HL-60/S4 treated with retinoic acid at 250 ng/mL for 4 days and 3 days (cell line): Measurements from ENCODE around the gene FGF4.

Experiments used
- in situ Hi-C: fragments of 300-500 bp; cut with MboI; formaldehyde crosslinking; loops from 2 replicates; pipeline ENCODE4 v1.7.0; 2022; ENCODE audit warnings: low sequenced_read_pairs

The FGF4 gene, protein sequence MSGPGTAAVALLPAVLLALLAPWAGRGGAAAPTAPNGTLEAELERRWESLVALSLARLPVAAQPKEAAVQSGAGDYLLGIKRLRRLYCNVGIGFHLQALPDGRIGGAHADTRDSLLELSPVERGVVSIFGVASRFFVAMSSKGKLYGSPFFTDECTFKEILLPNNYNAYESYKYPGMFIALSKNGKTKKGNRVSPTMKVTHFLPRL

DNA sequence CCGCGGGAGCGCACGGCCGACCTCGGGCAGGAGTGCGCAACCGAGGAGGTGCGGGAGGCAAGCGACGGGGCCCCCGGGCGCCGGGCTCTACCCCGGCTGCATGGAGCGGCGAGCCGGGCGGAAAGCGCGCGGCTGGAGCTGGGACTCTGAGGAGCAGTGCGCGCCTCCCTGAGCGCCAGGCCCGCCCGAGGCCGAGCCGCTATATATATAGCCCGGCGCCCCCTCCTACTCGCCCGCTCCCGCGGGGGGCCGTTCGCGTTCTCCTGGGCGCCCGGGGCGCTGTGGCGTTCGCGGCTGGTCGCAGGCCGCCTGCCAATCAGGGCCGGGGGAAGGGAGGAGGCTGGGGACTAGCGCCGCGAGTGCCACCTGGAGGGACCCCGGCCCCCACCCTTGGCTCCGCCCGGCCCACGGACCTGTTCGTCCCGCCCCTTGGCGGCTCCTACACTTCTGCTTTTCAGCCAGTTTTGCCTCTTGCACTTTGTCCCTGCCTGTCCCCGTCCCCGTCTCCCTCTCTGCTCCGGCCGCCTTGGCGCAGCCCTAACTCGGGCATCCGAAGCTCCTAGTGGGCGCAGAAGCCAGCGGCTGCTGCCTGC is at the start of gene FGF4:
Gene FGF4, minus strand, starts transcription at position 179 of the 593 bp plus-strand sequence. CDS start 257 bp downstream, outside the sequence.
- in situ Hi-C loops = no loop called here

DNA sequence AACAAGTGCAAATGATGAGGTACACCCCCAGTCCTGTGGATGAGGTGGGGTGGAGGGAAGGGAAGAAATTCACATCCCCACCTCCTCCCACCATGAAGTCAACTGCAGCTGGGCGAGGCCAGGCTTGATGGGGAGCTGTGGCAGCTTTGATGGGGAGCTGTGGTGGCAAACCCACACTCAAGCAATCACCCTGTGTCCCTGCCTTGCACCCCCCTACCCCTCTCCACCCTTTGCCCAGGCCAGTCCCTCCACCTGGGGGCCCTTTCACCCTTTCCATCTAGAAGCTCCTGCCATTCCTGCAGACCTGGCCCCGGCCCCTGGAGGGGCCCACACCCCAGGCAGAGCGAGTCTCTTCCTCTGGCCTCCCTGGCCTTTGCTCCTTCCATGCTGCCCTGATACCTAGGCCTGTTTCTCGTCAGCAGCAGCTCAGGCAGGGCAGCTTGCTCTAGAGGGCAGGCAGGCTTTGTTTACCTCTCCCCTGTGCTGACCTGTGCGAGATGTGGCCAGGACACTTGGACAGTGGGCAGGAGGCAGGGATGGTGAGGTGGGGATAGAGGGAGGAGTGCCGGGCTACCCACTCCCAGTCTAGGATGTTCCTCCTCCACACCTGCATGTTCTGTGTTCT is 48.6 kb upstream of the FGF4 start:
- in situ Hi-C loops = no loop called here

DNA sequence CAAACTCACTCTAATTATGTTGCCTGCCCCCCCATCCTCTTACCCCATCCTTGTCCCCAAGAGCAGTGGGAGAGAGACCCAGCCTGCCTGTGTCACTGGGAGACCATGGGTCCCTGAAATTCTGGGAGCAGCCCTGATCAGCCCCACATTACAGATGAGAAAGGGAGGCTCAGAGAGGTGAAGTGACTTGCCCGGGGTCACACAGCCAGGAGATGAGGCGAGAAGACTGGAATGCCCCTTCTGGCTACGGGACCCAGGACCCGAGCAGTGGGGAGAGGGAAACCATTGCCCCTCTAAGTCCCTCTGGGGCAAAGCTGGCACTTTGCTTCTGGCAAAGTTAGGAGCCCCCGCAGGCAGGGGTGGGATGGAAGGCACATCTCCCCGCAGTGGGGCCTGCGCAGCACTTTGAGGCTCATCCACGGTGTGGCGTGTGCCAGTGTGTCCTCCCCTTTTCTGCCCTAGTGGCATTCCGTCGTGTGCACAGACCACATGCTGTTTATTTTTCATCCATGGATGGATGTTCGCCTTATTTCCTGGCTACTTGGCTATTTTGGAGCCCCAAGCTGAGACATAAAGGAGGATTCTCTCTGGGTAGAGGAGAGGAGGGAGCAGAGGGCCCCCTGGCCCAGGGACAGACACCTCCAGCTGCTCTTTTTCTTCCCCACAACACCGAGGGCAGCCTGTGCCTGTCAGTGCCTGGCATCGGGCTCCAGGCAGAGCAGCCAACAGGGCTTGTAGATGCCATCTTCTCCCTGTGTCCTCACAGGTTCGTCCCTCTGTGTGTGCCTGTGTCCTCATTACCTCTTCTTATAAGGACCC is 47.7 kb upstream of the FGF4 start:
- in situ Hi-C loops = no loop called here

DNA sequence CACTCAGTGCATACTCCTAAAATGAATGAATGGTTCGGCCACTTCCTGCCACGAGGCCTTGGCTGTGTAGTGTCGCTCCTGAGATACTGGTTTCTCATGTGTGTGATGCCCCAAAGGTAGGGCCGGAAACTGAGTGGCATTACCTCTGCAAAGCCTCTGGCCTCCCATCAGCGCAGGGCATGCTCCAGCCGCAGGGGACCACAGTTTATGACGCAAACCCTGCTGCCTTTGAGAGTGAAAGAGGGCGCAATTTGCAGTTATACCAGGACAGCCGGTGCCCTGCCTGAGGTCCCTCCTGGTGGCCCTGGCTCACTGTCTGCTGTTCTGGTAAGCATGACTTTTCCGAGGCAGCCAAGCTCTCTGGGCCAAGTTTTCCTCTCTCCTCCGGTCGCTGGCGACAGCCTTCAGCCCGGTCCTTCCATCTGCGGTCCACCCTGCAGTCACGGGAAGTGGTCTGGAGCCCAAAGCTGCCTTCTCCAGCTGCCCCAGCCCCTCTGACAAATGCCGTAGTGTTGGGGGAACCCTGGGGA is 46.4 kb upstream of the FGF4 start:
- in situ Hi-C loops = no loop called here

DNA sequence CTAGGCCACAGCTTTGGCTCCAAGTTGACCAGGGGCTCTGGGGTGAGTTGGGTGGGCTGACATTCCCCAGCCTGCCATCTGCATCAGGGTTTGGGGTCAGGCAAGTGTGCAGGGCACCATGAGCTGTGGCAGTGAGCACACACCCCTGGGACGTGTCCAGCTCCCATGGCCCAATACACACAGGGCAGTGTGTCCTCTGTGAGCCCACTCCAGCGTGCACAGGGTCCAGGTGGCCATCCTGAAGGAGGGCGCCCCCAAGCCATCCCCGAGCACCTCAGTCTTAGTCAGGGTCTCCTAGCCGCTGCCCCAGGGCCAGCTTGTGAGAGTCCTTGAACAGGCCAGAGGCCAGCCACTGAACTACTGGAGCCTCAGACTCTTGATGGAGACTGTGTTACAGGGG is 45.3 kb upstream of the FGF4 start:
- in situ Hi-C loops = no loop called here

DNA sequence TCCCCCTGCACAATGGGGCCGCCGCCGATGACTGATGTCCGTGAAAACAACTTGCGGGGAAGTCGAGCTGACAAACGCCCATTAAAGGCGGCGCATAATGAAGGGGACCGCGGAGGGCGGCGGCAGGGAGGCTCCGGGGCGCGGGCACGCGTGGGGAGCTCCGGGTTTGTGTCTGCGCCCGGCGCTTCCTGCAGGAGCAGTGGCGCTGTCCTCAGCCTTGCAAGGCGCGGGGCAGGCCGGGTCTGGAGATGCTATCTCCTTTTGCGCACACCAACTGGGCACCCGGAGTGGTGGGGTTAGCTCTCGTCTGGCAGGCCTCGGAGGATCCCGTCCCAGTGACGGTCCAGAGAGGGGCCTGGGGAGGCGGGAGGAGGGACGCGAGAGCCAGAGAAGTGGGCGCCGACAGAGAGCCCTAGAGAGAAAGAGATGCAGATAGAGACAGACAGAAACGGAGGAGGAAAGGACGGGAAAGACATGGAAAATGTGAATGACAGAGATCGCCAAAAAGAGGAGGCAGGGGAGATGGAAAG is 44.5 kb upstream of the FGF4 start:
- in situ Hi-C loops = no loop called here

DNA sequence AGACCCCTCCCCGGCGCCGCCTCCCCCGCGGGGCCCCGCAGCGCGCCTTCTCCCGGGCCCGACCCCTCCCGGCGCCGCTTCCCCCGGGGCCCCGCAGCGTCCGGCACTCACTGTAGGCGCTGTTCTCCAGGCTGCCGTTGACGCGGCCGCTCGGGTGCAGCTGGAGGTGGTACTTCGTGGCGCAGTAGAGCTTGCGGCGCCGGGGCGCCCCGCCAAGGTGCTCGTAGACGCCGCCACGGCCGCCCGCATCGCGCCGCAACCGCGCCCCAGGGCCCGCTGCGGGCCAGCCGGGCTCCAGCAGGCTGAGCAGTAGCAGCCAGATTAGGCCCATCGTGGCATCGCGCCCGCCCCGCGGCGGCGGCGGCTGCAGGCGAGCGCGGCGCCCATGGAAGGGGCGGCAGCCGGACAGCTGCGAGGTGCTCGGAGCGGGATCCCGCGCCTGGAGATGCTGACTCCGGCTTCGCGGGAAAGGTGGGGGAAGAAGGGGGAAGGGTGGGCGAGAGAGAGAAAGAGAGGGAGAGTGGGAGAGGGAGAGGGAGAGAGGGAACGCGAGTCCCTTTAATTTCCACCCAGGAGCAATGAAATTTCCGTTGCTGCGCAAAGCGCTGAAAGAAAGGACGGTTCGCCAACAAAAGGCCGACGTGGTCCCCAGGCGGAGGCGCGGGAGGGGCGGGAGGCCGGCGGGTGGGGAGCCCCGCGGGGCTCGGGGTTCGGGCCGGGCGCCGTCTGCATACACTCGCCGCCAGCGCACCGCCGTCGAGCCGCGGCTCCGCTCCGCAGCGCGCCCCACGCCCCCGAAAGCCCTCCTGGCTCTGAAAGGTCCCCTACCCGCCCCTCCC is 43.7 kb upstream of the FGF4 start, which contains the start of gene FGF3:
Gene FGF3, minus strand, starts transcription at position 814 of the 839 bp plus-strand sequence. Its CDS starts 483 bp downstream, at position 331.
- in situ Hi-C loops = no loop called here

DNA sequence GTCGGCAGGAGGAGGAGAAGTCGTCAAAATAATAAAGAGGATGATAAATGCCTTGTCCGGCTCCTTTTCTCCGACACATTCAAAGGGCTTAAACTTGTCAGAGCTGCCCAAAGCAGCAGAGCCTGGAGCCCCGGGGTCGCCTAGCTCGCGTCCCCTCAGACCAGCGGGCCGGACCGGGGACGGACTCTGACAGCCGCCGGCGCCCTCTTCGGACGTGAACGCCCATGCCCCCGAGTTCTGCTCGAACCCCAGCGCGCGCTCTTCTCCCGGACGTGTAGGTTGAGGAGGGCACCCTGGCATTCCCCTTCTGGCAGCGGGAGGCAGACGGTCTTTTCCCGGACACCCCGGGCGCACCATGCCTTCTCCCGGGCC is 43.1 kb upstream of the FGF4 start:
- in situ Hi-C loops = no loop called here

DNA sequence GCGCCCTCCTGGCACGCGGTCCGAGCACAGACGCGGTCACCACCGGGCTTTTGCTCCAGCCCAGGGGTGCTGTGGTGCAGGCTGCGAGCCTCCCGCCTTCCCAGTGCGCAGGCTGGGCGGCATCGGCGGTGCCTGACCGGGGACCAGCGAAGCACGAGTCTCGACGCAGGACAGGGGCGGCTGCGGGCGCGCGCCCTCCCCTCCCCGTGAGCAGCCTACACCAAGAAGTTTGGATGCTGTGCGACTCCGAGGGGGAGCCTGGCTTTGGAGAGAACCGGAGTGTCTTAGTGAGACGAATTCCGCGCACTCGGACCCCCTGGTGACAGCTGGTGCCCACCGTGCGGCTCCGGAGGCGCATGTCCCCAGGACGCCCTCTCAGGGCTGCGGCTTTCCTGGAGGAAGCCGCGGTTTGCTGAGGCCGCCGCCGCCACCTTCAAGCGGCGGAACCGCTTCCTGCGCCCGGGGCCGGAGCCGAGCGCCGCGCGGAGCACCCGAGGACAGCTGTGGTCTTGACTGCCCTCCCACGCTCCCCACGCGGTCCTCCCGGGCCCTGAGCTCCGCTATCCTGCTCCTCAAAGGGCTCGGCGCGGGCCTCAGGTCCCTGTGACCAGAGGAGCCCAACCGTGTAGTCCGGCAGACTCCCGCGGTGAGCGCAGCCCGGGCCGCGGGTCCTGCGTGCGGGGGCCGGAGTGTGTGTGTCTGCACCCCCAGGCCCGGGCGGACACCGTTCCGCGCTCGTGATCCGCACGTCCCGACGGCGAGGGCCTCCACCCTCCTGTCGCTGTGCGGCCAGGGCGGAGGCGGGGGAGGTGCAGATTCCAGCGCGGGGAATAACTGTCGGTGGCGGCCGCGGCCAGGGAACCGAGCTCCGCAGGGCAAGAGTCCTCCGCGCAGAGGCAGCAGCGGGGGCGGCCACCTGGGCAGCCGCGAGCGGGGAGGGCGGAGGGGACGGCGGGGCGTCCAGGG is 42.4 kb upstream of the FGF4 start:
- in situ Hi-C loops = no loop called here

DNA sequence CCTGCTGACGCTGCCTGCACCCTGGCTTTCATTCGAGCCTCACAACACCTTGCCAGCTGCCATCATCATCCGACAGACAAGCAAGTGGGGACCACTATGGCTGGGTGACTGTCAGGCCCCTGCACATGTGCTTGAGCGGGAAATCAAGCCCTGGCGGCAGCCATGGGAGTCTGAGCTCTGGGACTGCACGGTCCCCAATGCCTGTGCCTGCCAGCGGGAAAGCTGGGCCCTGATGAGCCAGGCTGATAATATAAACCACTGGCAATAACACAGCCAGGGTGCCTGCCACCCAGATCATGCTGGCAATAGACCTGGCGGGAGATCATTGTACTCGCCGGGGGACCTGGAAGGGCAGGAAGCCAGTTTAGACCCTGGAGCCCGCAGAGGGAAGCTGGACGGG is 41.5 kb upstream of the FGF4 start:
- in situ Hi-C loops = no loop called here

DNA sequence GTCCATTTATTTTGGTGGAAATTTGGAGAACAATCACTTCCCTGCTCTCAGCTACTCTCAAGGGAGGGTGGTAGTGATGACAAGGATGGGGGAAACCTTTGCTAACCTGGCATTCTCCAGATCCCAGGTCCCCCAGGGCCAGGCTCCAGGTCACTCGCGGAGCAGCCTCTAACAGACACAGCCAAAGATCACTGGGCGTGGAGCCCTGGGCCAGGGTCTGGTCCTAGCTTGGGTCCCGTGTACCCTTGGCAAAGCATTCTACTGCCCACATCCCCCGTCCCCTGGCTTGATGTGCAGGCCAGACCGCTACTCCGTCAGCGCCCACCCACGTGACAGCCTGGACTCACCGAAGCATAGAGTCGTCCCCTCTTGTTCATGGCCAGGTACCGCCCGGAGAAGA is 40.8 kb upstream of the FGF4 start:
- in situ Hi-C loops = no loop called here

DNA sequence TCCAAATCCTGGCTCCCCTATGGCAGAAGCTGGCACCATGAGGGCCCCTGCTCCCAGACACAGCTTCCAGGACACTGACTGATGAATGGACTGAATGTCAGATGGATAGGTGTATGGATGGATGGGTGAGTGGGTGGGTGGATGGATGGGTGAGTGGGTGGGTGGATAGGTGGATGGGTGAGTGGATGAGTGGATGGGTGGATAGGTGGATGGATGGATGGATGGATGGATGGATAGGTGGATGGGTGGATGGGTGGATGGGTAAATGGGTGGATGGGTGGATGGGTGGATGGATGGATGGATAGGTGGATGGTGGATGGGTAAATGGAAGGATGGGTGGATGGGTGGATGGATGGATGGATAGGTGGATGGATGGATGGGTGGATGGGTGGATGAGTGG is 39.8 kb upstream of the FGF4 start:
- in situ Hi-C loops = no loop called here

DNA sequence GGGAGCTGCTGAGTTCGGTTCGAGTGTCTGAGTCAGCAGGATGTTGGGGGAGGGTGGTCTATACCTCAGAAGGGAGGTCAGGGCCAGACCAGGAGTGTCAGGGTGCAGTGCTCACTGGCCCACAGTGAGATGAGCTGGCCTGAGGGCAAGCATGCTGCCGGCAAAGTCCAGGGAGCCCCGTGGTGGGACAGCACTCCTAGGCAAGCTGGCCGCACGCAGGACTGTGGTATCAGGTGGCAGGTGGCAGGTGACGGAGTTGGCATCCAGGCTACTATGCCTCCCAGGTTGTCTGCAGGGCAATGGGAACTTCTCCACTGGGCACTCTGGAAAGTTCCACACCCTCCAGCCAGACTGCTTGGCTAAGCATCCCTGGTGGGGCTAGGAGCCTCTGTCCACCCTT is 39.3 kb upstream of the FGF4 start:
- in situ Hi-C loops = no loop called here

DNA sequence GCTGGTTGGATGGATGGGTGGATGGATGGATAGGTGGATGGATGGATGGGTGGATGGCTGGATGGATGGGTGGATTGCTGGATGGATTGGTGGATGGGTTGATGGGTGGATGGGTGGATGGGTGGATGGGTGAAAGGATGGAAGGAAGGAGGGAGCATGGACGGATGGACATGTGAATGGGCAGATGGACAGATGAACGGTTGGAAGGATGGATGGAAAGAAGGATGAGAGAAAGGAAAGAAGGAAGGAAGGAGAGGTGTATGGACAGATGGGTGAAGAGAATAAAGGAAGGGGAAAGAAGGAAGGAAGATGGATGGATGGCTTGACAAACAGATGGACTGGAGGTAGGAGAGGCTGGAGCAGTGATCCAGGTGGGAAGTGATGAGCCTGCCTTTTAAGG is 38.7 kb upstream of the FGF4 start:
- in situ Hi-C loops = no loop called here

DNA sequence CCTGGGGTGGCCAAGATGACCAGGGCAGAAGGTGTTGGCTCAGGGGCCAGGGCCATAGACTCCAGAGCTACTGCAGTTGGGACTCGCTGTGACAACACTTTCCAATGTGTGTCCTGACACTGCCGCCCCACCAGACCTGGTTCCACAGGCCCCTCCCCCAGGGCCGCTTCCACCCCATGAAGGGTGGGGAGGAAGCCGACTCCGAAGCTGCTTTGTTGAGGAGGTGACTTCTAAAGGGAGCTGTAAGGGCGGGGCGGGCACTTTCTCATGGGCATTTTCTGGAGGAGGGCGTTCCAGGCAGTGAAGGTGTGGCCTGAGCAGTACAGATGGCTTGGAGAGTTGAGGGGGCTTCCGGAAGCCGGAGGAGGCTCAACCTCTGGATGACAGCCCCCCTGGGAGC is 37.8 kb upstream of the FGF4 start:
- in situ Hi-C loops = no loop called here

DNA sequence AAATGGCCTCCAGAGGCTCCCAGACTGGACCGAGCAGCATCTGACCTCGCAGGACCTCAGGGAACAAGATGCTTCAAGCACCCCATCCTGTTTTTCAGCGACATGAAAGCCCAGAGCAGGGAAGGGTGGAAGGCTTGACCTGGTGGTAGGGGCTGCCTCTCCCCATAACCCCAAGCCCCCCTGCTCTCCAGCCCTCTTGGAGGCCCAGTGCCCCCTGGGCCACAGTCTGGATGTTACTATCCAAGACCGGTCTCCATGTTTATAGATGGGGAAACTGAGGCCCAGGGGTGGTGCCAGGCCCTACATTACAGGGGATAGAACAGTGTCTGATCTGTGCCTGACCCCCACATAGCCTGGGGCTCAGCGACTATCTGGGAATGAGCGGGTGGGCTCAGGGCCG is 37.1 kb upstream of the FGF4 start:
- in situ Hi-C loops = no loop called here

DNA sequence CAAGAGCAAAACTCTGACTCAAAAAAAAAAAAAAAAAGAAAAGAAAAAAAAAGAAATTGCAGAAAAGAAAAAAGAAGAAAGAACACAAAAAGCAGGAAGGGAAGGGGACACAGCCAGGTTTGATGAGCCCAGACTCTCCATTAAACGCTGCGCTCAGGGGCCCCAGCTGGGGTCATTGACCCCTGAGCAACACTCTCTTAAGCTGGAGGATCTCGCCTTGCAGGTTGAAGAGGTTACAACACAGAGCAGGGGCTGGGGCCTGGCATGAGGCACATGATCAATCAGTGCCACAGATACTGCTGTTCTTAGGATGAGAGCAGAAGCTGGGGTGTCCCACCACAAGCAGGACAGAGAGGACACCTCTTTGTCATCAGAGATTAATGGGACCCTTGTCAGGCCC is 36.3 kb upstream of the FGF4 start:
- in situ Hi-C loops = no loop called here

DNA sequence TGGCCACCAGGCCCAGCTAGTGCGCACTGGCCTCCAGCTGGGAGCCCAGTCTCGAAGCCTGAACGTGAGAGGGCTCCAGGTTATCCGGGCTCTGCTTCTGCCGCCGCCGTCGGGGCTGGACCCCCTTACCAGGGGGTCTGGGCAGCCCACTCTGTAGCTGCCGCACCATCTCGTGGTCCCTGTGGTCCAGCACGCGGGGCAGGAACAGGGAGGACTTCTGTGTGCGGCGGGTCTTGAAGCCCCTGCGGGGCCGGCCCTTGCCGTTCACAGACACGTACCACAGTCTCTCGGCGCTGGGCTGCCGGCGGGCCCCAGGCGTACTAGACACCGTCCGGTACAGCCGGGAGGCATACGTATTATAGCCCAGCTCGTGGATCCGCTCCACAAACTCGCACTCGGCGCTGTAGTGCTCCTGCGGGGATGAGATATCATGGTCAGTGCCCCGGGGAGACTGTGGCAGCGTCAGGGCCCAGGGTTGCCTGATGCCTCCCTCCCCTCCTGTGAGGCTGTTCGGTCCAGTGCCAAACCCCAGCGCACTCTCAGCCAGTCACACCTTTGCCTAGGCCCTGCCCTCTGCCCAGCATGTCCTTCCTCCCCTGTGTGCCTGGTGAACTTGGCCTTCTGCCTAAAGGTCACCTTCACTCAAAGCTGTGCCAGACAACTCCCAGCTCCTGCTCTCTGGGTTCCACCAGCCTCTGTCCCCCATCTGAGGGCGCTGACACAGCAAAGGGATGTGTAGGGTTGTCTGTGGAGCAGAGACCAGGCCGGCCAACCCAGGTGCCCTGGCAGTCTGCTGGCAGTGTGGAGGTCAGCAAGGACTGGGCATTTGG is 35.4 kb upstream of the FGF4 start:
- in situ Hi-C loops = no loop called here
